HepG2 (cell line): ENCODE results near the gene OXLD1. TPM values are rescaled to one million over a fixed set of nuclear protein-coding genes. Genes with fewer than 3 reads are reported as not detected.
A peak's percentile ranks its signal among the peaks of the same experiment; 100 is the strongest.

Experiments used
- FOXO1 ChIP-seq: sonication (generic); formaldehyde crosslinking; IDR thresholded peaks from 2 replicates; pipeline ENCODE4 v1.4.0; 2020; ENCODE audit warnings: missing genetic modification reagents
- GRHL1 ChIP-seq: sonication (generic); formaldehyde crosslinking; conservative IDR thresholded peaks from 2 replicates; pipeline ENCODE4 v1.8.0; 2022; ENCODE audit warnings: missing genetic modification reagents
- IKZF1 ChIP-seq: fragments of 450-650 bp; IDR thresholded peaks from 2 replicates; pipeline ENCODE4 v1.7.1; 2016
- IRF1 ChIP-seq: sonication (generic); formaldehyde crosslinking; IDR thresholded peaks from 2 replicates; pipeline ENCODE4 v1.4.0; 2020; ENCODE audit warnings: low read depth, mild to moderate bottlenecking, missing genetic modification reagents
- MXD1 ChIP-seq: sonication (generic); formaldehyde crosslinking; IDR thresholded peaks from 2 replicates; pipeline ENCODE4 v1.4.0; 2020; ENCODE audit warnings: mild to moderate bottlenecking, missing genetic modification reagents
- NFKBIZ ChIP-seq: IDR thresholded peaks from 2 replicates; pipeline ENCODE4 v1.6.1; 2018; ENCODE audit warnings: missing genetic modification reagents, missing compliant biosample characterization
- NKX3-1 ChIP-seq: sonication (generic); formaldehyde crosslinking; IDR thresholded peaks from 2 replicates; pipeline ENCODE4 v1.5.0; 2020; ENCODE audit warnings: missing genetic modification reagents
- NR1H2 ChIP-seq: sonication (generic); formaldehyde crosslinking; IDR thresholded peaks from 2 replicates; pipeline ENCODE4 v1.8.1; 2022; ENCODE audit warnings: low read depth, missing genetic modification reagents, borderline replicate concordance
- PATZ1 ChIP-seq: sonication (generic); formaldehyde crosslinking; IDR thresholded peaks from 2 replicates; pipeline ENCODE4 v1.4.0; 2020; ENCODE audit warnings: missing genetic modification reagents
- TGIF2 ChIP-seq: IDR thresholded peaks from 2 replicates; pipeline ENCODE4 v1.6.1; 2016; ENCODE audit warnings: control low read depth, missing compliant biosample characterization
- ZEB1 ChIP-seq: IDR thresholded peaks from 2 replicates; pipeline ENCODE4 v1.6.1; 2012; ENCODE audit warnings: mild to moderate bottlenecking, low read depth, inconsistent platforms; ENCODE audit not compliant: insufficient replicate concordance
- ZNF142 ChIP-seq: sonication (generic); formaldehyde crosslinking; IDR thresholded peaks from 2 replicates; pipeline ENCODE4 v1.4.0; 2020; ENCODE audit warnings: missing genetic modification reagents
- ZNF543 ChIP-seq: sonication (generic); formaldehyde crosslinking; IDR thresholded peaks from 2 replicates; pipeline ENCODE4 v1.4.0; 2020; ENCODE audit warnings: mild to moderate bottlenecking, missing genetic modification reagents
- ZNF790 ChIP-seq: sonication (generic); formaldehyde crosslinking; IDR thresholded peaks from 2 replicates; pipeline ENCODE4 v1.8.0; 2022; ENCODE audit warnings: missing genetic modification reagents, mild to moderate bottlenecking, borderline replicate concordance
- ZNF839 ChIP-seq: sonication (generic); formaldehyde crosslinking; IDR thresholded peaks from 2 replicates; pipeline ENCODE4 v1.4.0; 2020; ENCODE audit warnings: missing genetic modification reagents, mild to moderate bottlenecking, borderline replicate concordance
- polyA plus RNA-seq, 8 experiments: library from polyadenylated mRNA; depleted of rRNA in 3 of 8; stranded (reverse) in 7 of 8; unstranded in 1 of 8; fragments of >200 nt; fragmentation: Illumina TruSeq in 4 of 8; extraction: Trizol in 4 of 8; gene quantifications; 2 replicates each; pipeline versions ENCODE4 v1.2.1 to v1.2.3, GENCODE V29; 2011 to 2016; ENCODE audit warnings: low read depth in 4 of 8, missing spikeins in 1 of 8, mixed read lengths in 1 of 8; ENCODE audit not compliant: insufficient read depth in 1 of 8
- total RNA-seq, 5 experiments: library from RNA; depleted of rRNA; stranded (reverse); fragments of >200 nt; fragmentation: Illumina TruSeq; extraction: Trizol; gene quantifications; 2 replicates each; pipeline ENCODE4 v1.2.3, GENCODE V29; 2016; ENCODE audit warnings: low read depth in 1 of 5

OXLD1 gene
- total and polyA plus RNA-seq, 2 of the 13 experiments (the other 11 are each of a cell fraction or from before 2014, with no cell fraction given), result 27.1 to 37.5 TPM

- no peak for TF ChIP-seq IRF1 (CRISPR knock-in tag)
- no peak for TF ChIP-seq ZNF543
- TF ChIP-seq GRHL1 (CRISPR knock-in tag), result no peak
- TF ChIP-seq ZEB1, result no peak
- no peak for TF ChIP-seq ZNF142 (CRISPR knock-in tag)
- TF ChIP-seq NFKBIZ, result no peak
- no peak for TF ChIP-seq ZNF790 (CRISPR knock-in tag)
- no peak for TF ChIP-seq TGIF2 (CRISPR knock-in tag)
- peak; percentile 42; the same call in 1 of the 2 replicates for TF ChIP-seq PATZ1 (CRISPR knock-in tag)
- no peak for TF ChIP-seq NKX3-1
- TF ChIP-seq IKZF1, result no peak
- peak; percentile 68 for TF ChIP-seq MXD1
- 0 out of 2 replicates have a peak, but pooled peaks have one; percentile 66 for TF ChIP-seq ZNF839
- TF ChIP-seq NR1H2 (CRISPR knock-in tag), result no peak
- 0 out of 2 replicates have a peak, but pooled peaks have one; percentile 27 for TF ChIP-seq FOXO1 (CRISPR knock-in tag)
These were observed 35.1 kb upstream of the OXLD1 start (continued) for GRCh38 chr17:81701288-81702071.
